Activated effector memory CD4-positive, alpha-beta T cell treated with anti-CD3 and anti-CD28 coated beads, Interleukin-2, amount 50 U/mL, for 16 hours (primary cell): ENCODE data around the gene CLPTM1L.
"Not testable (repeated sequence)": the region's sequence is repeated elsewhere in the genome, so short reads cannot be mapped to it uniquely, and the experiment has no call there.

Experiments used
- DNase-seq: peaks from one replicate; pipeline ENCODE4 v3.0.0-alpha.2; 2020

Gene CLPTM1L

GRCh38 chr5:1338506-1339070 is 6.3 kb downstream of the CLPTM1L start:
- no peak for DNase-seq

GRCh38 chr5:1338196-1338490 is 6.8 kb downstream of the CLPTM1L start:
- DNase-seq: no peak

GRCh38 chr5:1337489-1338195 is 7.3 kb downstream of the CLPTM1L start:
- no peak for DNase-seq

- no peak for DNase-seq
These were observed 8.0 kb downstream of the CLPTM1L start for GRCh38 chr5:1336749-1337488.

- no peak for DNase-seq
These were observed 8.8 kb downstream of the CLPTM1L start for GRCh38 chr5:1336106-1336561.

- DNase-seq: no peak
These were observed 9.3 kb downstream of the CLPTM1L start for GRCh38 chr5:1335540-1336095.

- DNase-seq: no peak
These were observed 9.9 kb downstream of the CLPTM1L start for GRCh38 chr5:1334831-1335539.

GRCh38 chr5:1333986-1334385 is 10.9 kb downstream of the CLPTM1L start:
- no peak for DNase-seq

- not testable (repeated sequence) for DNase-seq
These were observed 11.6 kb downstream of the CLPTM1L start for GRCh38 chr5:1333286-1333685.

GRCh38 chr5:1332461-1333001 is 12.4 kb downstream of the CLPTM1L start:
- no peak for DNase-seq

- no peak for DNase-seq
These were observed 13.0 kb downstream of the CLPTM1L start for GRCh38 chr5:1331861-1332405.

GRCh38 chr5:1330847-1331831 is 13.8 kb downstream of the CLPTM1L start:
- DNase-seq: peak; percentile 49

- DNase-seq: peak; percentile 55
These were observed 14.6 kb downstream of the CLPTM1L start for GRCh38 chr5:1330146-1330846.

GRCh38 chr5:1329111-1329579 is 15.8 kb downstream of the CLPTM1L start:
- peak; percentile 46 for DNase-seq

- DNase-seq: not testable (repeated sequence)
These were observed 16.4 kb downstream of the CLPTM1L start for GRCh38 chr5:1328237-1329110.

GRCh38 chr5:1326901-1327756 is 17.8 kb downstream of the CLPTM1L start:
- DNase-seq: peak; percentile 24

GRCh38 chr5:1326532-1326875 is 18.4 kb downstream of the CLPTM1L start:
- DNase-seq: peak; percentile 8

GRCh38 chr5:1325870-1326531 is 18.9 kb downstream of the CLPTM1L start:
- DNase-seq: peak; percentile 61
